Loucy (cell line): ENCODE measurements around the gene ARFGEF3.

ENCODE experiments used
- CTCF ChIP-seq: fragments of 200-600 bp; sonication (generic); conservative IDR thresholded peaks from 2 replicates; pipeline ENCODE4 v1.5.1; 2014; ENCODE audit warnings: mild to moderate bottlenecking, antibody characterized with exemption, low read length
- EZH2phosphoT487 ChIP-seq: fragments of 200-600 bp; IDR thresholded peaks from 2 replicates; pipeline ENCODE4 v1.6.1; 2018; ENCODE audit warnings: antibody characterized with exemption, mild to moderate bottlenecking, moderate library complexity, borderline replicate concordance

GRCh38 chr6:138263963-138264362 lies 102.2 kb downstream of the ARFGEF3 start:
- TF ChIP-seq CTCF (no peak), EZH2phosphoT487 (no peak)
